HG03520 (cell line): ENCODE data around the gene DTX2.
"Not testable (repeated sequence)": the region's sequence is repeated elsewhere in the genome, so short reads cannot be mapped to it uniquely, and the experiment has no call there.

Experiments used
- ATAC-seq: cut with Tn5 transposase; IDR thresholded peaks from one replicate; pipeline ENCODE4 v1.9.1; 2021; ENCODE audit warnings: mild to moderate bottlenecking, moderate library complexity; ENCODE audit not compliant: unreplicated experiment

DTX2 gene

GRCh38 chr7:76511200-76511910 lies 49.8 kb downstream of the DTX2 start:
- not testable (repeated sequence) for ATAC-seq

GRCh38 chr7:76511911-76512885 lies 50.7 kb downstream of the DTX2 start:
- not testable (repeated sequence) for ATAC-seq

GRCh38 chr7:76512941-76513816 lies 51.7 kb downstream of the DTX2 start:
- ATAC-seq, result no peak

GRCh38 chr7:76513817-76514799 lies 52.6 kb downstream of the DTX2 start:
- no peak for ATAC-seq

- ATAC-seq, result no peak
Observed at GRCh38 chr7:76514926-76515771, 53.6 kb downstream of the DTX2 start.

GRCh38 chr7:76515999-76516443 lies 54.5 kb downstream of the DTX2 start:
- ATAC-seq, result no peak

- ATAC-seq, result not testable (repeated sequence)
Observed at GRCh38 chr7:76516932-76517331, 55.4 kb downstream of the DTX2 start.

- not testable (repeated sequence) for ATAC-seq
Observed at GRCh38 chr7:76526183-76526582, 64.7 kb downstream of the DTX2 start.

- ATAC-seq, result not testable (repeated sequence)
Observed at GRCh38 chr7:76531643-76532042, 70.1 kb downstream of the DTX2 start.

GRCh38 chr7:76543197-76543596 lies 81.7 kb downstream of the DTX2 start, which contains the start of gene SPDYE16:
SPDYE16 (minus strand) TSS chr7:76543297; CDS start chr7:76541459, 1,838 bp downstream.
- not testable (repeated sequence) for ATAC-seq

GRCh38 chr7:76549025-76549854 lies 87.7 kb downstream of the DTX2 start:
- ATAC-seq, result peak; percentile 98

- not testable (repeated sequence) for ATAC-seq
Observed at GRCh38 chr7:76549855-76550248, 88.3 kb downstream of the DTX2 start.

GRCh38 chr7:76551992-76552391 lies 90.5 kb downstream of the DTX2 start:
- not testable (repeated sequence) for ATAC-seq
